CD4-positive, alpha-beta T cell treated with Interleukin-6 for 4 hours (primary cell): ENCODE results near the gene PLPPR3.
"Not testable (repeated sequence)": the region's sequence is repeated elsewhere in the genome, so short reads cannot be mapped to it uniquely, and the experiment has no call there.

Experiments
- DNase-seq: peaks from one replicate; pipeline ENCODE4 v3.0.0-alpha.2; 2020; ENCODE audit warnings: mixed read lengths

The PLPPR3 gene

GRCh38 chr19:825897-826644 is 4.3 kb upstream of the PLPPR3 start:
- DNase-seq = no peak

- no peak for DNase-seq
Observed at GRCh38 chr19:824885-825284, 3.1 kb upstream of the PLPPR3 start.

- no peak for DNase-seq
Observed at GRCh38 chr19:823565-824121, 1.9 kb upstream of the PLPPR3 start.

DNA sequence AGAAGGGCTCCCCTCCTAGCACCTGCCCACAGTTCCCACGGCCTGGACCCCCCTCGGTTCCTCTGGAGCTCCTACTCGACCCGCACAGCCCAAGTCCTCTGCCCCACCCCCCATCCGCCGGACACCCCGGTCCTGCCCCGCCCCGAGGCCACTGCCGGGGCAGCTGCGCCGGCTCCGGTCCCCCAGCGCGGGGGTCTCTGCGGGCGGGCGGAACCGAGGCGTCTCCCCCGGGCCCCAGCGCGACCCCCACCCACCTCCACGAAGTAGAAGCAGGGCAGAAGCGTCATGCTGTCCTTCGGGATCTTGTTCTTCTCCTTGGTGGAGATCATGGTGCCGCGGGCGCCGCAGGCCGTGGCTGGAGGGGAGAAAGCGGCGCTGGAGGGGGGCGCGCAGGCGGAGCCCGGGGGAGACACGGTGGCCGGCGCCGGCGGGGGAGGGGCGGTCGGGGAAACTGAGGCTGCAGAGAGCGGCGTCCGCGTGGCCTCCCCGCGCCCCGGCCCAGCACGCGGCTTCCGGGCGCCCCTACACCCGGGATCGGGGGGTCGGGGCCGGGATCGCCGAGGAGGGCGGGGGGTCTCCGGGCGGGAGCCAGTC is 427 bp downstream of the PLPPR3 start:
- no peak for DNase-seq

DNA sequence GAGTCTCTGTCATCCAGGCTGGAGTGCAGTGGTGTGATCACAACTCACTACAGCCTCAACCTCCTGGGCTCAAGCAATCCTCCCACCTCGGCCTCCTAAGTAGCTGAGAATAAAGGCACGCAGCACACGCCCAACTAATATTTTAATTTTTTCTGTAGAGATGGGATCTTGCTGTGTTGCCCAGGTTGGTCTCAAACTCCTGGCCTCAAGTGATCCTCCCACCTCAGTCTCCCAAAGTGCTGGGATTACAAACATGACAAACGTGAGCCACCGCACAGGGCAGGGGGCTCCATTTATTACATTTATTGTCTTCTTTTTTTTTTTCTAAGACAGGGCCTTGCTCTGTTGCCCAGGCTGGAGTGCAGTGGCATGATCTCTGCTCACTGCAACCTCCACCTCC is 1.5 kb downstream of the PLPPR3 start:
- DNase-seq = not testable (repeated sequence)

GRCh38 chr19:816500-816857 is 5.3 kb downstream of the PLPPR3 start:
- DNase-seq = no peak

DNA sequence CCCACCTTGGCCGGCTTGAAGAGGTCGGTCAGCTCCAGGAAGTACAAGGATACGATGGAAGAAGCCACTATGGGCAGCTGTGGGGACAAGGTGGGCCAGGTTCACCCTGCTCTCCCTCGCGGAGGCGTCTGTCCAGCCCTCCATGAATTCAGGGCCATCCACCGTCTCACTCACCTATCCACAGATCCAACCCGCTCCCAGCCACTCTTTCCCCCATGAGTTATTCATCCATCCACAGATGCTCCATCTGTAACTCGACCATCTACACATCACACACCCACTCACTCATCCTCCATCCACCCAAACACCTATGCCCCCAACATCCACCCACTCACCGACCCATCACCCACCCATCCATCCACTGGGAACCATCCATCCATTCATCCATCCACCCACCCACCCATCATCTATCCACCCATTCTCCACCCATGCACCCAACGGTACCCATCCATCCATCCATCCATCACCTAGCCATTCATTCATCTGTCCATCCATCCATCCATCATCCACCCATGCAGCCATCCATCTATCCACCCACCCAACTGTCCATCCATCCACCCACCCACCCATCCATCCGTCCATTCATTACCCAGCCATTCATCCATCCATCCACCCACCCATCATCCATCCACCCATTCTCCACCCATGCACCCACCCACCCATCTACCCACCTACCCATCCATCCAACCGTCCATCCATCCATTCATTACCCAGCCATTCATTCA is 5.8 kb downstream of the PLPPR3 start:
- no peak for DNase-seq

- no peak for DNase-seq
Observed at GRCh38 chr19:815079-815774, 6.5 kb downstream of the PLPPR3 start.

- no peak for DNase-seq
Observed at GRCh38 chr19:814152-815078, 7.3 kb downstream of the PLPPR3 start.

DNA sequence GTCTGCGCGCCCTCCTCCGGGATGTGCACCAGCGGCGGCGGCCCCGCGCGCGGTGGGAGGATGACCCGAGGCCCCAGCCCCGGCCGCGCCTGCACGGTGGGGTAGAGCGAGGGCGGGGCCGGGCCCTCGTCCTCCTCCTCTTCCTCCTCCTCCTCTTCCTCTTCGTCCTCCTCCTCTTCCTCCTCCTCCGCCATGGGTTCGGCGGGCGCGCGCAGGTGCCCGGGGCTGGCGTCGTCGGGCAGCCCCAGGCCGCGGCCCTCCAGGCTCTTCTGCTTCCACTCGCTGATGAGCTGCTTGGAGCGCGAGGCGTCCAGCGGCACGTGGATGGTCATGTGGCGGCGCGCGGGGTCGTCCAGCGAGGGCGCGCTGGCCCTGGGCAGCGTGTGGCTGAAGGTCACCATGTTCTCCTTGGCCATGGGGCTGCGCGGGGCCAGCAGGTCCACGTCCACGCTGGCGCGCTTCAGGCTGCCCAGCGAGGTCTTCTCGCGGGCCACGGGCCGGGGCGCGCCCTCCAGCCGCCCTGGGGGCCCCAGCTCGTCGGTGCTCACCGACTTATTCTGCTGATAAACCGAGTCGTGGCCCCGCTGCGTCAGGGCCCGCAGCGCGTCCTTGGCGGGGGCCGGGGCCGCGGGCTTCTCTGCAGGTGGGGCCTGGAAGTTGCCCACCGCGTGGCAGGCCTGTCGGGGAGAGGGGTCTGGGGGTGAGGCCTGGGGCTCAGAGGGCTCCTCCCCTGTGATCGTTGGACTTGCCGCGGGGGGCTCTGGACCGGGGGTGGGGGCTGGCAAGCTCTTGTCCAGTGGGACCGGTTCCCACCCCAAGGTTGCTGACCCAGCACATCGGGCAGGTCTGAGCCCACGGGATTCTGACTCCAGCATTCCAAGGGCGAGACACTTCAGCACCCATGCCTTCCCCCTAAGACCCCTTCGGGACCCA is 8.3 kb downstream of the PLPPR3 start:
- no peak for DNase-seq

- DNase-seq = no peak
Observed at GRCh38 chr19:812747-813218, 9.0 kb downstream of the PLPPR3 start.

GRCh38 chr19:812049-812746 is 9.6 kb downstream of the PLPPR3 start:
- no peak for DNase-seq

DNA sequence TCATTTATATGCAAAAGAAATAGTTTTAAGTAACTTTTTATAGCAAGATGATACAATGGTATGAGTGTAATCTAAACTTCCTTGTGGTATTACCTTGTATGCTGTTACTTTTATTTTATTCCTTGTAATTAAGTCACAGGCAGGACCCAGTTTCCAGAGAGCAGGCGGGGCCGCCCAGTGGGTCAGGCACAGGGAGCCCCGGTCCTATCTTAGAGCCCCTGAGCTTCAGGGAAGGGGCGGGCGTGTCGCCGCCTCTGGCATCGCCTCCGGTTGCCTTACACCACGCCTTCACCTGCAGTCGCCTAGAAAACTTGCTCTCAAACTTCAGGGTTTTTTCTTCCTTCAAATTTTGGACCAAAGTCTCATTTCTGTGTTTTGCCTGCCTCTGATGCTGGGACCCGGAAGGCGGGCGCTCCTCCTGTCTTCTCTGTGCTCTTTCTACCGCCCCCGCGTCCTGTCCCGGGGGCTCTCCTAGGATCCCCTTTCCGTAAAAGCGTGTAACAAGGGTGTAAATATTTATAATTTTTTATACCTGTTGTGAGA is 10.2 kb downstream of the PLPPR3 start:
- no peak for DNase-seq

- DNase-seq = no peak
Observed at GRCh38 chr19:810883-811489, 10.8 kb downstream of the PLPPR3 start.

- no peak for DNase-seq
Observed at GRCh38 chr19:810077-810855, 11.5 kb downstream of the PLPPR3 start.

- DNase-seq = no peak
Observed at GRCh38 chr19:808423-808775, 13.4 kb downstream of the PLPPR3 start.

- DNase-seq = no peak
Observed at GRCh38 chr19:807627-808422, 13.9 kb downstream of the PLPPR3 start.
